H1 (cell line): Measurements from ENCODE around the gene ATP5F1A. TPM values are rescaled to one million over a fixed set of nuclear protein-coding genes. Genes with fewer than 3 reads are reported as not detected.

Source experiments
- ASH2L ChIP-seq: fragments of 200-600, 300-600 bp; sonication (generic); IDR thresholded peaks from one replicate; pipeline ENCODE4 v1.7.1; 2017; ENCODE audit warnings: low read length
- HDAC6 ChIP-seq: IDR thresholded peaks from one replicate; pipeline ENCODE4 v1.7.1; 2012; ENCODE audit warnings: low read depth, mild to moderate bottlenecking, inconsistent platforms, low read length, moderate library complexity
- SIX5 ChIP-seq: IDR thresholded peaks from 2 replicates; pipeline ENCODE4 v1.6.1; 2011; ENCODE audit warnings: mild to moderate bottlenecking, low read depth, low read length
- TEAD4 ChIP-seq: IDR thresholded peaks from 2 replicates; pipeline ENCODE4 v1.6.1; 2012; ENCODE audit warnings: low read depth, low read length, inconsistent platforms, mixed read lengths
- polyA plus RNA-seq, 7 experiments: library from polyadenylated mRNA; depleted of rRNA in 3 of 7; stranded (reverse) in 5 of 7; unstranded in 2 of 7; fragments of >200 nt in 5 of 7; fragments of 200-250 nt in 2 of 7; gene quantifications; 1 replicate in 5 of 7; 2 replicates in 1 of 7; 4 replicates in 1 of 7; pipeline versions ENCODE4 v1.2.1 to v1.2.3, GENCODE V29; 2011 to 2013; ENCODE audit warnings: missing spikeins in 2 of 7, mixed read lengths in 2 of 7
- total RNA-seq: library from RNA; stranded (reverse); fragmentation: NEBNext Ultra II Directional; extraction: Animal tissue kit (Norgen Biotek cat#: 25700); gene quantifications from 2 replicates; pipeline ENCODE4 v1.2.1, GENCODE V29; 2021

Gene ATP5F1A
- total and polyA plus RNA-seq, 2 of the 8 experiments (the other 6 are each of a cell fraction or from before 2014, with no cell fraction given) = 685 to 970 TPM

- TF ChIP-seq HDAC6 = no peak
- no peak for TF ChIP-seq SIX5
- TF ChIP-seq ASH2L = no peak
- TF ChIP-seq TEAD4 = no peak
These were observed 51.4 kb downstream of the ATP5F1A start (continued) for GRCh38 chr18:46046688-46047087.
